Colon (tissue), 2 donors: ENCODE results near the gene AMN.
"Not testable (repeated sequence)": the region's sequence is repeated elsewhere in the genome, so short reads cannot be mapped to it uniquely, and the experiment has no call there.

Experiments used
- FAIRE-seq: peaks from 2 replicates; lab custom pipeline; 2012; peaks lifted over from hg19 to GRCh38; lab: Jason Lieb, UNC
- donor health status: control.
- donor health status: control.

AMN gene

DNA sequence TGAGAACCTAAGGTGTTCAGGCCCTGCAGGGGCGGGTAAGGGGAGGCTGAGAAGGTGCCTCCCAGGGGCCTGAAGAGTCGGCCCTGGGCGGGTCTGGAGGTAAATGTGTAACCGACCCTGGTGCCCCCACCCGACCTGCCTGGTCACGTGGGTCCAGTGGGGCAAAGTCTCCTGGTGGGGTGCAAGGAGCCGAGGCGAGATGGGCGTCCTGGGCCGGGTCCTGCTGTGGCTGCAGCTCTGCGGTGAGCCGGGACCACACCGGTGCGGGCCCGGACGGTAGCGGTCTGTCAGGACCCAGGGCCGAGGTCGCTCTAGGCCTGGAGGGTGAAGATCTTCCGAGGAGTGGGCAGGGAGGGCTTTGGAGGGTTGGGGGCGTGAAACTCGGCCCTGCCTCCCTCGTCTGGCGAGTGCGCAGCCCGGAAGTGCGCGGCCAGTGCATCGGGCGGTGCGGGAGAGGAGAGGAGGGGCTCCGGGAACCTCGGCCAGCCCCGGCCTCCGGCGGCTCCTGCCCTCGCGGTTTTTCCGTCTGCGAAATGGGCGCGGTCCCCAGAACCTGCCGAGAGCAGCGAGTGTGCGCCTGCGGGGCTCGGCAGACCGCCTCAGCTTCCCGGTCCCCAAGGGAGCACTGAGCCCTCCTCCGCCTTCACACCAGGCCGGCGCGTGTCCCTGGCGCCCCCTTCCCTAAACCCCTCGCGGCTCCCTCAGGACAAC is at the start of gene AMN:
AMN (plus strand) TSS at position 174 of the 711 bp plus-strand sequence; CDS start at position 200, 26 bp downstream.
- no peak for FAIRE-seq

DNA sequence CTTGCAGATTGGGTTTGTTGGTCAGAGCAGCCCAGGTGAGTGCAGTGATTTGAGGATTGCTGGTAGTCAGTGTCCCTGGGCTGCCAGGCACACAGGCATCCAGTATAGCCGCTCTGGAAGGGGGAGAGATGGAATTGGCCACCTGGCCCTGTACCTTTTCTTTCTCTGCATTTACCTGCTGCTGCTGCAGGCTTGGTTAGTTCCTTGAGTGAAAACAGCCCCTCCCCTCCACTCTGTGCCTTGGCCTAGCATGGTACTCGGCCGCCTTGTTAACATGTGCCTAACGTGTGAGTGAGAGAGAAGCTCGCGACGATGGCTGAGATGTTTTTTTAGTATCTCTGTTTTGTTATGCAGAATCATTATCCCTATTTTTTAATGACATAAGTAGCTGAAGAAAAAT is 49.3 kb upstream of the AMN start:
- no peak for FAIRE-seq

DNA sequence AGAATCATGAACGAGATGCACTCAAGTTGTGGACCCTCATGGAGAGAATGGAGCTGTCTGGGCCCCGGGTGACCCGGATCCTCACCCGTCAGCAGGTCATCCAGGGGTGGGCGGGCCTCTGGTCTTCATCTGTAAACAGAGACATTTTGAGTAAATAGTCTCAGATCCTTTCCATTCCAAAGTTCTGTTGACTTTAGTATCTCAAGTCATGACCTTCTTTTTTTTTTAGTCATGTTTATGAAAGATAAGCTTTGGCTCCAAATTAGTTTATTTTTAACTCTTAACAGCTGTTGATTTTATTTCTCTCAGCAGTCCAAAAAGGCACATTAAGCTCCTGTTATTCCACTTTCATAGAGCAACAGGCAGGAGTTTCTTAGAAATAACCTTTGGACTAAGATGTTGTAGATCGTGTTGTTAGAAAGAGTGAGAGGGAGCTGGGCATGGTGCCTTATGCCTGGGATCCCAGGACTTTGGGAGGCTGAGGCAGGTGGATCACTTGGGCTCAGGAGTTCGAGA is 48.9 kb upstream of the AMN start:
- FAIRE-seq = no peak

DNA sequence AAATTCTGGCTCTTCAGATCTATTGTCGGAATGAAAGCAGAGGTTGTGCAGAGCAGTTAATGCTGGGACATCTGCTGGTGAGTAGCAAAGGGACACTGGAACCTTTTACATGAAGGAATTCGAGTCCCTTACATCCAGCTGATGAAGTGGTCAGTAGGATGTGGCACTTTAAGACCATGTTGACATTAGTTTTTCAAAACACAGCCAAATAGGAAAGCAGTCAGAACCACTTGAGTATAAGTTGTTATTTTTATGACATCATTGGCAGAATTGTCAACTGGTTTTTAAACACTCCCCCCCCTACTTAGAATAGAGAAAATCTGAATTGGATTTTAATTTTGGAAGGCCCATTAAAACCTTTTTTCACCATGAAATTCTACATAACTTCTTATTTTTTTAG is 46.8 kb upstream of the AMN start:
- no peak for FAIRE-seq

DNA sequence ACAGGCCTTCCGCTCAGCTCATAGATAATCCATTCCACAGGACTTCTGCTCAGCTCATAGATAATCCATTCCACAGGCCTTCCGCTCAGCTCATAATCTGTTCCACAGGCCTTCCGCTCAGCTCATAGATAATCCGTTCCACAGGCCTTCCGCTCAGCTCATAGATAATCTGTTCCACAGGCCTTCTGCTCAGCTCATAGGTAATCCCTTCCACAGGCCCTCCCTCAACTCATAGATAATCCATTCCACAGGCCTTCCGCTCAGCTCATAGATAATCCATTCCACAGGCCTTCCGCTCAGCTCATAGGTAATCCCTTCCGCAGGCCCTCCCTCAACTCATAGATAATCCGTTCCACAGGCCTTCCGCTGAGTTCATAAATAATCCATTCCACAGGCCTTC is 45.0 kb upstream of the AMN start:
- FAIRE-seq = not testable (repeated sequence)

DNA sequence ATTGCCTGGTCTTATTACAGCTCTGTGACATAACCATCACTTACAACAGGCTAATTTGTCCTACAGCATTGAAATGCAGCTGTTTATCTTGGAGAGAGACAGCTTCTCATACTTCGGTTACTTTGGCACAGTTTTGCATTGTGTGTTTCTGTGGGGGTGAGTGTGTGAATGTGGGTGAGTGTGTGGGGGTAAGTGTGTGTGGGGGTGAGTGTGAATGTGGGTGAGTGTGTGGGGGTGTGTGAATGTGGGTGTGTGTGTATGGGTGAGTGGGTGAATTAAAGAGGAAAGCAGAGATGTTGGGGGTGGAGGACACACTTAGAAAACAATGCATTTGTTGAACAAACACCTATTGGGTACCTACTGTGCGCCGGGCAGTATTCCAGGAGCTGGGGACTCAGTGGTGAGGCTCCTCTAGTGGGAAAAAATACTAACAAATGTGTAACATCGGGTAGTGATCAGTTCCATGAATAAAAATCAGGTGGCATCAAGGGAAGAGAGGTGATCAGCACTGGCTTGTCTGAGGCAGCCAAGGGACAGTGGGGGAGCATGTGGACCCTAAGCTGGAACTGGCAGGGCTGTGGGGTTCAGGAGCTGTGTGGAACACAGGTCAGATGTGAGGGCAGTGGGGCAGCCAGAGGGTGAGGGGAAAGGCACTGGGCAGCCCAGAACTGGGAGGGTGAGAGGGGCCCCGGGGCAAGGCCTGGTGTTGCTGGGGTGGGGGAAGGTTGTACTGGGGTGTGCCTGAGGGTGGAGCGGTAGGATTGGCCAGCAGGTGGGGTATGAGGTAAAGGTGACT is 44.1 kb upstream of the AMN start:
- no peak for FAIRE-seq

DNA sequence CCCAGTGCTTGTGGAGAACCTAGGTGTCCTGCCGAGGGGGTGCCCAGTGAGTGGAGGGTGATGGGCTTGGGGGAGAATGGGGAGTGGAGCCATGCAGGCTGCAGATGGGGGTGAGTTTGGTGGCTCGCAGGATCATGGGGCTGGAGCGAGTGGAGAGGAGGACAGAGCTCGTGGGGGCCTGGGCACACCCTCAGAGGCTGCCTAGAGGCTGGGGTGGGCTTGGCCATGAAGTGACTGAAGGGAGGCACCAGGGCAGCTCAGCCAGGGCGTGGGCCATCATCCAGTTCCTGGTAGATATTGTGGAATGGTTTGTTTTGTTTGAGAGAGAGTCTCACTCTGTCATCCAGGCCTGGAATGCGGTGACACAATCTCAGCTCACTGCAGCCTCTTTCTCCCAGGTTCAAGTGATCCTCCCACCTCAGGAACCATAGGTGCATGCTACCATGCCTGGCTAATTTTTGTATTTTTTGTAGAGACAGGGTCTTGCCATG is 43.4 kb upstream of the AMN start:
- FAIRE-seq = no peak

DNA sequence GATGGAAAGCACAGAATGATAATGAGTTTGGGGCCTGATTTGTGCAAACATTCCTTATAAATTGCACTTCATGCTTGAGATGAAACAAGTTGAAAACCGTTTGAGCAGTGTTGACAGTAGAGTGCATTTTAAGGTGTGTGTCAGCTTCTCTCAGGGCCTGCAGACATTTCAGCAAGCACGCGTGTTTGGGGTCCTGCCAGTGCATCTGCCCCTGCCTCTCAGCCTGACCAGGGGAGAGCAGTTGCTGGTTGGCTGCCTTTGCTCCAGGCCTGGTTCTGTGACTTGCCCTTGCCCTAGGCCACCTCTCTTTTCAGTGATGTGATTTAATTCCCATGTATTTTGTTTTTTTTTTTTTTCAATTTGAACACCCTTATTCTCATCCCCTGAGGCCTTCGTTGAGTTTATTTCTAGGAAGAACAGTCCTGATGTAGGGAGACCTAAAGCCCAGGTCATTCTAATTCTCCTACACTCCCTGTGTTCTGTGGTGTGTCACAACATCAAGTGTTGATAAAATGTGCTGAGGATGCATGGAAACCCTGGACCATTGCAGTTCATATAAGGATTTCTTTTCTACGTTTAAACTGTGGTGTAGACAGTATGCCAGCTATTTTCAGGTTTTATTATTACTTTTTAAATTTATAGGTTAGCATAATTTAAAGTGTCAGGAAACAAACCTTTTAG is 40.1 kb upstream of the AMN start:
- no peak for FAIRE-seq

DNA sequence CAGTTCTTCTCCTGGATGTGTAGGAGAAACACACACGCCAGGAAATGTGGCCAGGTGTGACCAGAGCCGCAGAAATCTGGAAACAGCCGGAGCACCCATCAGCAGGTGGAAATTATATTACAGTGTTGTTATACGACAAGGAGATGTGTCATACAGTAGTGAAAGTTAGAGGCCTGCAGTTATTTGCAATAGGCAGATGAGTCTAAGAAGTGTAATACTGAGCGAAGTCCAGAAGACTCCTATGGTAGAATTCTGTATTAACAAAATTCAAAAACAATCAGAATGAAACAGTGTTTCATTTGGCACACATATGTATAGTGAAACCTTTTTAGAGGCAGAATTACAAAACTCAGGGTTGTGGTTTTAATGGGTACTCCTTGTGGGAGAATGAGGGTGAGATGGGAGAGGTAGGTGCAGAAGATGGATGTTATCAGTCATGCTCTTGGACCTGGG is 39.3 kb upstream of the AMN start:
- FAIRE-seq = no peak

DNA sequence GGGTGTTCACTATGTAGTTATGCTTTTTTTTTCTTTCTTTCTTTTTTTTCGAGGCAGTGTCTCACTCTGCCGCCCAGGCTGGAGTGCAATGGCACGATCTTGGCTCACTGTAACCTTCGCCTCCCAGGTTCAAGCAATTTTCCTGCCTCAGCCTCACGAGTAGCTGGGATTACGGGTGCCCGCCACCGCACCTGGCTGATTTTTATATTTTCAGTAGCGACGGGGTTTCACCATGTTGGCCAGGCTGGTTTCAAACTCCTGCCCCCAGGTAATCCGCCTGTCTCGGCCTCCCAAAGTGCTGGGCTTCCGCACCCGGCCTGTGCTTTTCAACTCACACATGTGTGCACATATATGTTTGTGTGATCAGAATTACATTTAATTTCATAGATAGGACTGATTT is 38.9 kb upstream of the AMN start:
- FAIRE-seq = no peak

DNA sequence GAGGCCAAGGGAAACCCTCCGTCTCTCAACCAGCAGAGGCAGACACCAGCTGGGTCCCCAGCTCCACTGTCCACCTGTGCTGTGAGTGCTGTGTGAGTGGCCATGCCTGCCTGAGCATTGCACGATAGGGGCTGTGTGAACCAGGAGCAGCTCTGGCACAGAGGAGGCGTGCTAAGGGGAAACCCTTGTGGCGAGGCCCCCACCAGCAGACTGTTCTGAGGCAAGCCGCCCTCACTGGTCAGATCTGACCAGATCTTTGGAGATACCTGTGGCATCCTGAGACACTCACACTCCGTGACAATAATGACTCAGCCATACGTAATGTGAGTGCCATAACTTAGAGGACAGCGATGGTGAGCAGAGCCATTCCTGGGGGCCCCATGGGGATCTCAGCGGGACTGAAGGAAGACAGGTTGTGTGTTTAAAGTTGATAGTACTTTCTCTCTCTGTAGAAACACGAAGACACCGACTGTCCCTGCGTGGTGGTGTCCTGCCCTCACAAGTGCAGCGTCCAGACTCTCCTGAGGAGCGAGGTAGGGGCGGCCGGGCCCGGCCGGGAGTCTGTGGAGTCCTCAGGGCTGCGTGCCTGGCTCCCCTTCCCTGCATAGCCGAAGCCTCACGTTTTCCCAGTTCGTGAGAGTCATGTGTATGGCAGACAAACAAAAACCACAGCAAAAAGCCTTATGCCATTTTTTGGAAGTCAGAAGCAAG is 36.6 kb upstream of the AMN start:
- FAIRE-seq = no peak

DNA sequence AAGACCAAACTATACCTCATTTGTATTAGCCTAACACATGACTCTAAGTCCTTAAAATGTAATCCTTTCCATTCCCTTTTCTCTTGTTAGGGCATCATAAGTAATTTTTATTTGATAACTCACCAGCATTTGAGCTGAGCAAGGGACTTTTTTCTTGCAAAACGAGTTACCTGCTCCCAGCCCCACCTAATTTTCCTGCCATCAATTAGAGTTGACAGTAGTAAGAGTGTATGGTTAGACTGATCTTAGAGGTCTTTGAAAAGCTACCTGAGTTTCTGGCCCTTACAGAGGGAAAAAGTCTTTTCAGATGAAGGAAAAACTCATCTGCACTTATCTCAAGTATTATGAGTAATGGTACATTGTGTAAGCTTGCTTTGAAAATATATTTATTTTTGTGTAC is 33.7 kb upstream of the AMN start:
- no peak for FAIRE-seq

DNA sequence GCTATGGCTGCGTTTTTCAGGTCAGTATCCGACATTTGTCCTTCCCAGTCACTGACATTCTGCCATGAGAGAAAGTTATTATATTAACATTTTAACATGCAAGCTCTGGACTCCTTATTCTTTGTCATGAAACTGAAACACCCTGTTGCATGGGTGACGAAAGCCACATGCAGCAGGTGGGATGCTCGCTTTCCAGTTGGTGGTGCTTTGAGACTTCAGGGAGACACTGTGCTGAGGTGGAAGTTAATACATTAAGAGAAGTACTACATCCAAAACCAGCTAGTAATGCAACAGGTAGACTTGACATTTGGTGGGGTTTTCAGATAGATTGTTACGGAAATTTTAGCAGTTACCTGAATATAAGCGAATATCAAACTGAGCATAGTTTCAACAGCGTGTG is 32.8 kb upstream of the AMN start:
- no peak for FAIRE-seq

DNA sequence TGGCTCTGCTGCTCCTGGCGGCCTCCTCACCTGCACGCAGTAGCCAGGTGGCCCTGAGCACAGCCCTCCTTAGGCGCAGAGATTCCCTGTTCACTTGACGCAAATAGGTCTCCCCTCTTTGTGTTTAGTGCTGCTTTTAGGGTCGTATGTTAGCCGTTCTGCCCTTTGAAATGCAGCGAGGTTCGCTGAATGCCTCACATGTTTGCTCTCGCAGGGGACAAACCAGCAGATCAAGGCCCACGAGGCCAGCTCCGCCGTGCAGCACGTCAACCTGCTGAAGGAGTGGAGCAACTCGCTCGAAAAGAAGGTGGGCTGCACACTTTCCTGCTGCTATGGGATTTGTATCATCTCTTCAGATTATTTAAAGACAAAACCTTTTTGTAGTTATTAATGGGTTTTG is 31.4 kb upstream of the AMN start:
- FAIRE-seq = no peak

DNA sequence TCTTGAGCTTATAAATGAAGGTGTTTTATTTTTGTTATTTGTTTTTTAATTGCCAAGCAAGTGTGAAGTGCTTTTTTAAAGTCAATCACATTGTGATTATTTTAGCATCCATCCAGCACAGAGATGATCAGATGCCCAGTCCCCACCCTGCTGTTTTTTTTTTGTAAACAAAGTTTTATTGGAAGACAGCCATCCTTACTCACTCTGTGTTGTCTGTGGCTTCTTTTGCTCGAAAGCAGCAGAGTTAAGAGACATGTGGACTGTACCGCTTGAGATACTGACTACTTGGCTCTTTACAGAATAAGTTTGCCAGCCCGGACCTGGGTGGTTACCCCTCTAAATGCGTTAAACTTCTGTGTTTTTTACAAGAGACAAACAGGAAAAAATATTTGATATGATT is 30.9 kb upstream of the AMN start:
- FAIRE-seq = no peak

DNA sequence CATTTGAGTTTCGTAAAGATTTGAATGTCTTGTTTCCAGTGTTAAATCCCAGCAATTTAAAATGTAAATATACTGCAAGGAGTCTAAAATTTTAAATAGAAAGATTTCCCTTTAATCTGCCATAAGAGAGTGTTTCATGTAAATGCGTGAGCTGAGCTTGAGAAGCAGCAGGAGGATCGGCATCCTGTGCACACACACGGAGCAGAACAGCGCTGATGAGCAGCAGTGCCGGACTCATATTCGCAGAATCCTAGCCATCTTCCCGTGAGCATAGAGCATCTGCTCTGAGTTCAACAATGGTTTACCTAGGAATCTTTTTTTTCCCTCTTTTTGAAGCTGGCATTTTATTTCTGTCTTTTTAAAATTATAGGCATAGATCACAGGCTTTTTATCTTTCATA is 29.8 kb upstream of the AMN start:
- FAIRE-seq = no peak

DNA sequence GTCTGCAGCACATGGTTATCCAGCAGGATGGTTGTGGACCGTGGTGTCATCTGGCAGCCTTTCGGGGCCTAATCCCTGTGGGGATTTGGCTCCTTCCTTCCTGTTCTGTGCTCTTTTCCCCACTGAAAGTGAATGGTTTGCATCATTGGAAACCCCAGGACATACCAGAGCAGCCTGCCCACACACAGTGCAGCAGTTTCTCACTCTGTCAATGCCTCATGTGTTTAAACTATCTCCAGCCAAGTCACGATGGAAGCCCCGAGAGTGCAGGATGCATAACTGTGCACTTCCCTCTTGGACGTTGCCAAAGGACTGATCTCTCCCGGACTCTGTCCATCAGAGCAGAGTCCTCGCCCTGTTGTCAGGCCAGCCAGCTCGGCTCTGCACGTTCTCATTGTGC is 29.0 kb upstream of the AMN start:
- FAIRE-seq = no peak

DNA sequence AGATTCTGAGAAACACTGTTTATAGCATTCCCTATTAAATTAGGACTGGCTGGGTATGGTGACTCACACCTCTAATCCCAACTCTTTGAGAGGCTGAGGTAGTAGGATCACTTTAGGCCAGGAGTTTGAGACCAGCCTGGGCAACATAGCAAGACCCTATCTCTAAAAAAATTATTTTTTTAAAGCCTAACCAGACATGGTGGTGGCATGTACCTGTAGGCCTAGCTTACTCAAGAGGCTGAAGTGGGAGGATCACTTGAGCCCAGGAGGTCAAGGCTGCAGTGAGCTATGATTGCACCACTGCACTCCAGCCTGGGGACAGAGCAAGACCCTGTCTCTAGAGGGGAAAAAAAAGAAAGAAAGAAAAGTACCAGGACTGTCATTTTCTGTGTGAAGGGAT is 25.7 kb upstream of the AMN start:
- not testable (repeated sequence) for FAIRE-seq

DNA sequence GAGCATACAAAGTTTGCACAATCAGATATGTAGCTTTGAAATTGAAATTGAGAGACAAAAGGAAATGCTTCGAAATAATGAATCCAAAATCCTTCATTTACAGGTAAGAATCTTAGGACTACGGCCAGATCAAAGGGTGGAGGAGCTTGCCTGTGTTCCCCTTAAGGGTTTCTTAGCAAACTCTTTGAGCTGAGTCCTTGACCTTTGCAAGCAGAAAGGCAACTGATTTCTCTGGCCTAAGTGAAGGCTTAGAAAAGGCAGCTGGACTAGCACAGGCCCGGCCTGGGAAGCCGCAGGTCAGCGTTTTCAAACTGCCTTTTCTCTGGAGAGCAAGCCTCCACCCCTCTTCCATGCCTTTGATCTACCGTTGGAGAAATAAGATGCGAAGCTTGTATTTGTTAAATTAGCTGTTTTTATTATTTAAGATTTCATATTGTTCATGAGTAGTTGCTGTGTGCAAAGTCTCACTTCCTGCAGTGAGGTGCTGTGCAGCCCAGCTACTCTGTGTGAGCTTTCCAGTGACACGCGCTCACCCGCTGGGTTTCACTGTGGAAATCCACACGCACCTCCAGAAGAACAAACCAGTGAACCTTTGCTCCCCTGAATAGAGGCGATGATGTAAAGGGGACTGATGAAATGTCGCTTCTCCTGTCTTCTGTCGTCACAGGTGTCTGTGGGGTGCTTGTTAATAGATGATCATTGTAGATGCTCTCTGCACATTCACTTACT is 25.0 kb upstream of the AMN start:
- FAIRE-seq = no peak

DNA sequence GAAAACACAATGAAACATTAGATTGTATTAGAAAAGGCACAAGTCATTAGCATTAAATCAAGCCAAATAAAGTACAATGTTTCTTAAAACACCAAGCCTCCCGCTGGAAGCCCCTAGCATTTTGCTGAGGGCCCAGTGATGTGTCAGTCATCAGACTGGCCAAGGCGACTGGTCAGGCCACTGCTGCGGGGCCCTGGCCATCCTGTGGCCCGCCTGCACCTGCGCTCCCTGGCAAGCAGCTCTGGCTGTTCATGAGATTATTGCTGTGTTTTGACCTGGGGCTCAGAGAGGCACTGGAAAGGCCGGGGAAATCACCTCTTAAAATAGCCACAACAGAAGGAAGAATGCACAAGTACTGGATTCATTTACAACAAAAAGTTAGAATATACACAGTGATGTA is 24.2 kb upstream of the AMN start:
- no peak for FAIRE-seq

DNA sequence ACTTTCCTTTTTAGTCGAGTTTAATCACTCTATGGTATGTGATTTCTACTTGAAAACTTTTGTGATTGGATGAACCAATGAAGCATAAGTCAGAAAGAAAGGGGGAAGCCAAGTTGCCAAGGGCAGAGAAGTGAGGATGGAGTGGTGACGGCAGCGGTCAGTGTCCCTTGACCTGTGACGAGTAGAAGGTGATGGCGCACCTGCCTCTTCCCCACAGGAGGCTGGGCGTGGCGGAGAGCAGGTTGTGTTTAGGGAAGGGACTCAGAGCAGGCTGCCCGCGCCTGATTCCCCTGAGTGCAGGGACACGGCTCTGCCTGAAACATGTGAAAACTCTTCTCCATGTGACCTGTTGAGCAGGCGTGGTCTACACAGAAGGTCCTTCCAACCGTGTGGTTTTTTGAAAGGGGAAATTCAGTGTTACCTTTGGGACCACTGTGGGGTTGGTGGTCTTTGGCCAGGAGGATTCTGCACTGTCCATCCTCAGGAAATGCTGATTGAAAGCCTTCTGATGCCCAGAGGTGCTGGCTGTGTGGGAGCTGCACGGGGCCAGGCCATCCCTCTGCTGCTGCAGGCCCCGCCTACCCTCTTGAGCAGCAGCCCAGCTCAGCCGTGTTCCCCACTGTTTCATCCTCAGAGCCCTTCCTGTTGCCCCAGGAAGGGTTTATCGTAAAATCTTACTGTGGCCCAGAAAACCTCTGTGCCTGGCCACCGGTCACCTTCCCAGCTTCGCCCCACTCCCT is 23.5 kb upstream of the AMN start:
- FAIRE-seq = no peak
